ENCODE data around the gene SRP72.

DNA sequence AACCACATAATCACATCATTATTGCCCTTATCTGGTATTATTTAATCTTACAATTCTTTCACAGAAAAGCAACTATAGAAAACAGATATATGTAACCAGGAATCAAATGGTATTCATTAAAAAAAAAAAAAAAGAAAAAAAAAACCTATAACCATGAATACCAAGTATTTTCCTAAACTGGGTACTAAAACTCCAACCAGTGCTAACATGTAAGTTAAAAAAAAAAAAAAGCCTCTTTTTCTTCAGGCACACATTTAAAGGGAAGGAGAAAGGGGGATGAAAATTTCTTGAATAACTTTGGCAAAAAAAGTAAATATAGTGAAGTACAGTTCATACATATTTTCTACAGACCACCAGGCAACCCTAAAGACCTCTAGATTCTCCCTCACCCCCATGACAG, 34.1 kb upstream of the SRP72 start:
- TF ChIP-seq JUN (IDR thresholded peaks at IDR 0.05) (no peak), POLR2AphosphoS2 (conservative IDR thresholded peaks at IDR 0.05; ENCODE audit: low read length) (no peak), MAZ (IDR thresholded peaks at IDR 0.05; ENCODE audit: borderline replicate concordance, low read depth, low read length) (no peak), SMC3 (IDR thresholded peaks at IDR 0.05) (no peak), ZC3H11A (IDR thresholded peaks at IDR 0.05) (no peak), RNF2 (IDR thresholded peaks at IDR 0.05; ENCODE audit: borderline replicate concordance, low read depth) (no peak), PHF8 (IDR thresholded peaks at IDR 0.05; ENCODE audit: borderline replicate concordance, low read depth) (no peak), CHD2 (IDR thresholded peaks at IDR 0.05; ENCODE audit: low read length, partially characterized antibody) (no peak), ZNF302 (CRISPR knock-in tag; IDR thresholded peaks at IDR 0.05) (no peak)
- TF ChIP-seq, protein P1, sequence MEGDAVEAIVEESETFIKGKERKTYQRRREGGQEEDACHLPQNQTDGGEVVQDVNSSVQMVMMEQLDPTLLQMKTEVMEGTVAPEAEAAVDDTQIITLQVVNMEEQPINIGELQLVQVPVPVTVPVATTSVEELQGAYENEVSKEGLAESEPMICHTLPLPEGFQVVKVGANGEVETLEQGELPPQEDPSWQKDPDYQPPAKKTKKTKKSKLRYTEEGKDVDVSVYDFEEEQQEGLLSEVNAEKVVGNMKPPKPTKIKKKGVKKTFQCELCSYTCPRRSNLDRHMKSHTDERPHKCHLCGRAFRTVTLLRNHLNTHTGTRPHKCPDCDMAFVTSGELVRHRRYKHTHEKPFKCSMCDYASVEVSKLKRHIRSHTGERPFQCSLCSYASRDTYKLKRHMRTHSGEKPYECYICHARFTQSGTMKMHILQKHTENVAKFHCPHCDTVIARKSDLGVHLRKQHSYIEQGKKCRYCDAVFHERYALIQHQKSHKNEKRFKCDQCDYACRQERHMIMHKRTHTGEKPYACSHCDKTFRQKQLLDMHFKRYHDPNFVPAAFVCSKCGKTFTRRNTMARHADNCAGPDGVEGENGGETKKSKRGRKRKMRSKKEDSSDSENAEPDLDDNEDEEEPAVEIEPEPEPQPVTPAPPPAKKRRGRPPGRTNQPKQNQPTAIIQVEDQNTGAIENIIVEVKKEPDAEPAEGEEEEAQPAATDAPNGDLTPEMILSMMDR (IDR thresholded peaks at IDR 0.05): no peak
- TF ChIP-seq, protein P2, sequence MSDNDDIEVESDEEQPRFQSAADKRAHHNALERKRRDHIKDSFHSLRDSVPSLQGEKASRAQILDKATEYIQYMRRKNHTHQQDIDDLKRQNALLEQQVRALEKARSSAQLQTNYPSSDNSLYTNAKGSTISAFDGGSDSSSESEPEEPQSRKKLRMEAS (IDR thresholded peaks at IDR 0.05): no peak
- TF ChIP-seq, protein P3, sequence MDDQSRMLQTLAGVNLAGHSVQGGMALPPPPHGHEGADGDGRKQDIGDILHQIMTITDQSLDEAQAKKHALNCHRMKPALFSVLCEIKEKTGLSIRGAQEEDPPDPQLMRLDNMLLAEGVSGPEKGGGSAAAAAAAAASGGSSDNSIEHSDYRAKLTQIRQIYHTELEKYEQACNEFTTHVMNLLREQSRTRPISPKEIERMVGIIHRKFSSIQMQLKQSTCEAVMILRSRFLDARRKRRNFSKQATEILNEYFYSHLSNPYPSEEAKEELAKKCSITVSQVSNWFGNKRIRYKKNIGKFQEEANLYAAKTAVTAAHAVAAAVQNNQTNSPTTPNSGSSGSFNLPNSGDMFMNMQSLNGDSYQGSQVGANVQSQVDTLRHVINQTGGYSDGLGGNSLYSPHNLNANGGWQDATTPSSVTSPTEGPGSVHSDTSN (IDR thresholded peaks at IDR 0.05): no peak

Measured in A549 (cell line).